ENCODE results near the gene NAXD. TPM values are rescaled to one million over a fixed set of nuclear protein-coding genes. Genes with fewer than 3 reads are reported as not detected.

NAXD gene
- total and polyA plus RNA-seq, 8 donors: 17.4 to 56.4 (median 20.8) TPM

- ATAC-seq: no peak
These were observed 33.7 kb upstream of the NAXD start for GRCh38 chr13:110581506-110582185.

GRCh38 chr13:110582421-110582954, 32.9 kb upstream of the NAXD start:
- FAIRE-seq: no peak
- TF ChIP-seq, protein P1, sequence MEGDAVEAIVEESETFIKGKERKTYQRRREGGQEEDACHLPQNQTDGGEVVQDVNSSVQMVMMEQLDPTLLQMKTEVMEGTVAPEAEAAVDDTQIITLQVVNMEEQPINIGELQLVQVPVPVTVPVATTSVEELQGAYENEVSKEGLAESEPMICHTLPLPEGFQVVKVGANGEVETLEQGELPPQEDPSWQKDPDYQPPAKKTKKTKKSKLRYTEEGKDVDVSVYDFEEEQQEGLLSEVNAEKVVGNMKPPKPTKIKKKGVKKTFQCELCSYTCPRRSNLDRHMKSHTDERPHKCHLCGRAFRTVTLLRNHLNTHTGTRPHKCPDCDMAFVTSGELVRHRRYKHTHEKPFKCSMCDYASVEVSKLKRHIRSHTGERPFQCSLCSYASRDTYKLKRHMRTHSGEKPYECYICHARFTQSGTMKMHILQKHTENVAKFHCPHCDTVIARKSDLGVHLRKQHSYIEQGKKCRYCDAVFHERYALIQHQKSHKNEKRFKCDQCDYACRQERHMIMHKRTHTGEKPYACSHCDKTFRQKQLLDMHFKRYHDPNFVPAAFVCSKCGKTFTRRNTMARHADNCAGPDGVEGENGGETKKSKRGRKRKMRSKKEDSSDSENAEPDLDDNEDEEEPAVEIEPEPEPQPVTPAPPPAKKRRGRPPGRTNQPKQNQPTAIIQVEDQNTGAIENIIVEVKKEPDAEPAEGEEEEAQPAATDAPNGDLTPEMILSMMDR (IDR thresholded peaks at IDR 0.05): no peak
- no peaks in the 10 kb centered on the region for H3K9me3 ChIP-seq
- no peaks in the 10 kb centered on the region for H3K27me3 ChIP-seq
- no peaks in the 10 kb centered on the region for H3K4me1 ChIP-seq
- ATAC-seq: no peak
- DNase-seq: no peak
- H3K4me3 ChIP-seq: no peak overlapping the region
- no peaks in the 10 kb centered on the region for H3K36me3 ChIP-seq
- intact Hi-C loops (cut with DNase I): no loop called here
- WGBS, 2 donors: 81 to 86% methylated on average over 13 of the region's 13 CpGs
- H3K27ac ChIP-seq: no peak overlapping the region

More at GRCh38 chr13:110581506-110582185, 33.7 kb upstream of the NAXD start:
- Histone ChIP-seq H3K4me3 (no peak overlapping the region), H3K4me1 (peaks cover 0 to under 1% (median 0%) of the 10 kb centered on the region in 3 donors), H3K27me3 (no peaks in the 10 kb centered on the region), H3K36me3 (no peaks in the 10 kb centered on the region), H3K27ac (no peak overlapping the region), H3K9me3 (no peaks in the 10 kb centered on the region)
- WGBS, 2 donors: 87 to 88% methylated on average over 14 of the region's 14 CpGs
- intact Hi-C loops (cut with DNase I): no loop called here
- TF ChIP-seq, protein P1 (IDR thresholded peaks at IDR 0.05): no peak
- peak in 1 of 6 donors; percentile 30 for DNase-seq
- no peak for FAIRE-seq

DNA sequence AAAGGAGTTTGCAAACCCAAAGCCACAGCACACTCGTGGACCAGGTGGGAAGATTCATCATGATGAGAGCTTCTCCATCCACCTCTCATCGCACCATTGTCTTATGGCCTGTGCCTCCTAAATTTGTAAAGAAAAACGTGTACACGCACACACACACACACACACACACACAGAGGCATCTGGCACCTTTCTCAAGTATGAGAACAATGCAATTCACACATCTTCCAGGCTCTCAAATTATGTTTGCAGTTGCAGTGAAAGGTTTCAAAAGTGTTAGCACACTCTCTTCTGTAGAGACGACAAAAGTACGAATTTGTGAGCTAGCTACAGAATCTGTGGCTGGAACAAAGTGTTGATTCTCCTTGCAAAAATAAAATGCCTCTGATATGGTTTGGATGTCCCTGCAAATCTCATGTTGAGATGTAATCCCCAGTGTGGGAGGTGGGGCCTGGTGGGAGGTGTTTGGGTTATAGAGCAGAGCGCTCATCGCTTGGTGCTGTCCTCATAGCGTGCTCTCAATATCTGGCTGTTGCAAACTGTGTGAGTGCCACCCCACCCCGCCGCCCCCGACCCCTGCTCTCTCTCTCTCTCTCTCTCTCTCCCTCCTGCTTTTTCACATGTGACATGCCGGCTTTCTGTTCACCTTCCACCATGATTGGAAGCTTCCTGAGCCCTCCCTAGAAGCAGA, 32.0 kb upstream of the NAXD start:
- ATAC-seq (no peak), FAIRE-seq (no peak), DNase-seq (no peak)
- H3K4me1 ChIP-seq: no peaks in the 10 kb centered on the region
- H3K27ac ChIP-seq: no peak overlapping the region
- H3K27me3 ChIP-seq: no peaks in the 10 kb centered on the region
- no peaks in the 10 kb centered on the region for H3K9me3 ChIP-seq
- H3K4me3 ChIP-seq: no peak overlapping the region
- WGBS, 2 donors: 78 to 86% methylated on average over 13 of the region's 13 CpGs
- H3K36me3 ChIP-seq: no peaks in the 10 kb centered on the region
- TF ChIP-seq, protein P1 (IDR thresholded peaks at IDR 0.05): no peak
- intact Hi-C loops (cut with DNase I): no loop called here

GRCh38 chr13:110589793-110590390, 25.5 kb upstream of the NAXD start:
- Histone ChIP-seq H3K27me3 (no peaks in the 10 kb centered on the region), H3K27ac (no peak overlapping the region), H3K9me3 (no peaks in the 10 kb centered on the region), H3K4me3 (no peak overlapping the region), H3K36me3 (no peaks in the 10 kb centered on the region), H3K4me1 (no peaks in the 10 kb centered on the region)
- ATAC-seq (no peak), DNase-seq (no peak), FAIRE-seq (no peak)
- 62 to 75% methylated on average over 3 of the region's 3 CpGs for WGBS, 2 donors
- intact Hi-C loops (cut with DNase I): loop anchor here in 1 of 3 donors (10.0 kb wide), 1 partner anchor 225 kb away; no protein-coding TSS in a partner anchor
- TF ChIP-seq, protein P1 (IDR thresholded peaks at IDR 0.05): no peak
